ENCODE data around the gene ORC6.

The ORC6 gene

GRCh38 chr16:46701615-46702014, 12.2 kb downstream of the ORC6 start:
- DNase-seq (ENCODE audit: low spot score): no peak

DNA sequence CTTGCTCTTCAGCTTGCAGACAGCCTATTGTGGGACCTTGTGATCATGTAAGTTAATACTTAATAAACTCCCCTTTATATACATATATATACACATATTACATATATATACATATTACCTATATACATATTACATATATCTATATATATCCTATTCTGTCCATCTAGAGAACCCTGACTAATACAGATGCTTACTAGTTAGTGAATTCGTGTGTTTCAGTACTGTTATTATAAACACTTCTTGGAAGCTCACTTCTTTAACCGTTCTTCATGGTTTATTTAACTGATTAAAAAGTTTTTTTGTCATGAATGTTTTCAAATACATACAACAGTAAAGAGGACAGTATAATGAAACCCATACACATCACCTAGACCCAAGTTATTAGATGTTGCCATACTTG, 12.6 kb downstream of the ORC6 start:
- DNase-seq (ENCODE audit: low spot score): no peak

- DNase-seq (ENCODE audit: low spot score): no peak
These were observed 17.2 kb downstream of the ORC6 start for GRCh38 chr16:46706642-46707041.

GRCh38 chr16:46709469-46710005, 20.1 kb downstream of the ORC6 start:
- DNase-seq (ENCODE audit: low spot score): no peak

DNA sequence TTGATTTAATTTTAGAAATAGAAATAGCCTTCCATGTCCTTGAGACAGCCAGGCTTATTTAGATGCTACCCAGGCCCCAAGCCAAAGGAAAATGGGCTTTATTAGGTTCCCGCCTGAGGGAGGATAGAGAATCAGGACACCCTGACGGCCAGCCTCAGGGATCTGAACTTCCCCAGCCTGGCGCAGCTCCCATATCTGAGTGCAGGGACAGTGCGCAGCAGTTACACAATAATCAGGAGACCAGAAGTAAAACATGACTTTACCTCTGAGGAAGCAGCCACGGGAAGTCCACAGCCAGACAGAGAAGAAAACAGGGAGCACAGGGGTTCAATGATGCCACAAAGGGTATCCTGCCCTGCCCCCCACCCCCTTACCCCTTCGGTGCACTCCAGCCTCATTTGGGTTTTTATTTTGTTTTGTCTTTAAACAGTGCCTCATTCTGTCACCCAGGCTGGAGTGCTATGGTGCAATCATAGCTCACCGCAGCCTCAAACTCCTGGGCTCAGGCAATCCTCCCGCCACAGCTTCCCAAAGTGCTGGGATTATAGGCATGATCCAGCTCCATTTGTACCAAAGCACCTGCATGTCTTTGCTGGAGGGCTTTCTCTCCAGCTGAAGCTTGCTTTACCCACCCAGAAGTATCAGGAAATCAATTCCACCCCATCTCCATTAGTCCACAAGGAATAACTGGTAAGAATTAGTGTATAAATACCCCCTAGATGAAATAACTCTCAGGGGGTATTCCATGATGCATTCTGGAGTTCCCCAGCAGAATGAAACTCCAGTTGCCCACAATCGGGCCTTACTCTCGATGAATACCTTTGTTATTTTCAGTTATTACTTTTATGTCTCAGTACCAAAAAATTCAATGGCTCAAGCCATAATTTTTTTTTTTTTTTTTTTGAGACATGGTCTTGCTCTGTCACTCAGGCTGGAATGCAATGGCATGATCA, 21.9 kb downstream of the ORC6 start:
- DNase-seq (ENCODE audit: low spot score): no peak

GRCh38 chr16:46712911-46713310, 23.5 kb downstream of the ORC6 start:
- no peak for DNase-seq (ENCODE audit: low spot score)

- no peak for DNase-seq (ENCODE audit: low spot score)
These were observed 24.2 kb downstream of the ORC6 start for GRCh38 chr16:46713634-46714033.

- no peak for DNase-seq (ENCODE audit: low spot score)
These were observed 25.5 kb downstream of the ORC6 start for GRCh38 chr16:46714797-46715591.

- DNase-seq (ENCODE audit: low spot score): no peak
These were observed 26.4 kb downstream of the ORC6 start for GRCh38 chr16:46715769-46716305.

- DNase-seq (ENCODE audit: low spot score): no peak
These were observed 28.2 kb downstream of the ORC6 start for GRCh38 chr16:46717692-46718091.

DNA sequence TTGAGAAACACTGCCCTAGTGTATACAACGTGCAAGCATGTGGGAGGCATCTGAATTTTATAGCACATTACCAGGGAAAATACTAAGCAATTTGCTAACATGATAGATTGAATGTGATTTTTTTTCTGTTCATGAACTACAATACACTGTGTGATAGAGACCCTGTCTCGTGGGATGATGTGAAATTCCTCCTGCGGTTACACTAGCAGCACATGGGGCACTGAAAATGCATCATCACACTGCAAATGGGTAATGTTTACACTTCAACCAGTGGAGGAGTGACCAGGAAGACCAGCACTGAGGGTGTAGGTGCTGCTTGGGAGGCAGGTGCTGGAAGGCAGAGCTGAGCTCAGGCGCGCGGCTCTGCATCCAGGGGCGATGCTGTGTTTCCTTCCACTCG, 28.8 kb downstream of the ORC6 start:
- DNase-seq (ENCODE audit: low spot score): no peak

DNA sequence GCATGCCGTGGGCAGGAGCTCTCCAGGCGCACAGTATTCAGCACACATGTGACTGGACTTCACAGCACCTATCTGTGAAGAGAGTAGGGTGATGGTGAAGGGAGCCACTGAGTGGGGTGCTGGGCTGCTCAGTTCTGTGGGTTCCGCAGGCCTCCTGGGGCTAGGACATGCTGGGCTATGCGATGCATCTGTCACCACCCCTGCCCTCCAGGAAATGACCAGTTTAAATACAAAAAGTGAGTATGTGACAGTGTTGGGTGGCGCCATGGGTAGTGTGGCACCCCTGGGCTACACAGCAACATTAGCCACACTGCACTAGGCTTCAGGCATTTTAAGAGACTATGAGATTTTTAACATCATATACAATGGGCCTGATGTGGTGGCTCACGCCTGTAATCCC, 30.1 kb downstream of the ORC6 start:
- DNase-seq (ENCODE audit: low spot score): no peak

DNA sequence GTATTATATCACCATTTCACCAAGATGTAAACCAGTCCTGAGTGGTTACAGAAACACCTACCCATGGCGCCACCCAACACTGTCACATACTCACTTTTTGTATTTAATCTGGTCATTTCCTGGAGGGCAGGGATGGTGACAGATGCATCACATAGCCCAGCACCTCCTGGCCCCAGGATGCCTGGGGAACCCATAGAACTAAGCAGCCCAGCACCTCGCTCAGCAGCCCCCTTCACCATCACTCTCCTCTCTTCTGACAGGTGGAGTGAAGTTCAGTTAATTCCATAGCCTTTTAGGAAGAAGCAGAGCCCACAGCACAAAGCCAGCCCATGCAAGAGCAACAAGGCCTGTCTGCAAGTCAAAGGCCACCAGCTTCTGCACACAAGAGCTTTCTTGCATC, 31.2 kb downstream of the ORC6 start:
- no peak for DNase-seq (ENCODE audit: low spot score)

GRCh38 chr16:46721885-46722284, 32.4 kb downstream of the ORC6 start:
- no peak for DNase-seq (ENCODE audit: low spot score)

DNA sequence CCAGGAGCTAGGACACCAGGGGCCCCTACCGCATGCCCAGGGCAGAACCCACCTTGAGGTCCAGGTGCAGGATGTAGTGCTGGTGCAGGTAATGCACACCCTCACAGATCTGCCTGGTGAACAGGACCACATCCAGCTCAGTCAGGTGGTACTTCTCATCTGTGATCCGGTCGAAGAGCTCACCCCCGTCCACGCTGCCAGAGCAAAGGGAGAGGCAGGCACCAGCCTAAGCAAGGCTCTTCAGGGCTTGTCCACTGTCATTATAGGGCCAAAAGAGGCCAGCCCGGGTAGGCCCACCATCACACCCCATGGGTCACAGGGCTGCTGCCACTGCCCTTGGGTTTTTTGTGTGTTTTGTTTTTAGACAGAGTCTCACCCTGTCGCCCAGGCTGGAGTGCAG, 37.7 kb downstream of the ORC6 start:
- no peak for DNase-seq (ENCODE audit: low spot score)

DNA sequence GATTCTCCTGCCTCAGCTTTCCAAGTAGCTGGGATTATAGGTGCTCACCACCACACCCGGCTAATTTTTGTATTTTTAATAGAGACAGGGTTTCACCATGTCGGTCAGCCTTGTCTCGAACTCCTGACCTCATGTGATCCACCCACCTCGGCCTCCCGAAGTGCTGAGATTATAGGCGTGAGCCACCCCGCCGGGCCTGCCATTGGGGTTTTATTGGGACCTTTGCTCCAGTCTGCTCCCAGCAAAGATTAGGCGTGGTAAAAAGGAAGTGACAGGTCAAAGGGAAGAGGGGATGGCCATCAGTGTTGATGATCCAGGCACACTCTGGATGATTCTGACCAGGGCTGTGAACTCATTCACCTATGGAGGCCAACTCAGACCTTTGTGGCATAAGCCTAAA, 38.2 kb downstream of the ORC6 start:
- no peak for DNase-seq (ENCODE audit: low spot score)

DNA sequence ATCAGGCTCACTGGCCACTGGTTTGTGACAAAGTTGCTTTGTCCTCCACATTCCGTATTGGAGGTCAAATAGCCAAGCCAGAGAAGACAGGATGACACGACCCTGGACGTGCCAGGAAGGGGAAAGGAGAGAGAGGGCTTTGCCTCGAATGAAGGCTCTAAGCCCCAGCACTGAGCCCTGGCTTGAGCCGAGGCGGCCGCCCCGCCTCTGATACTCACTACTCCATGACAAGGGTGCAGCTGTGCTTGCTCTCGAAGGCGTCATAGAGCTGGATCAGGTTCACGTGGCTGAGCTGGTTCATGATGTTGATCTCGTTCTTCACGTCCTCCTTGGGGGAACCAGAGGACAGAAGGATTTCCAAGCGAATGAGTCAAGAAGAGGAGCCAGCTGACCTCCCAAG, 39.3 kb downstream of the ORC6 start:
- DNase-seq (ENCODE audit: low spot score): no peak

DNA sequence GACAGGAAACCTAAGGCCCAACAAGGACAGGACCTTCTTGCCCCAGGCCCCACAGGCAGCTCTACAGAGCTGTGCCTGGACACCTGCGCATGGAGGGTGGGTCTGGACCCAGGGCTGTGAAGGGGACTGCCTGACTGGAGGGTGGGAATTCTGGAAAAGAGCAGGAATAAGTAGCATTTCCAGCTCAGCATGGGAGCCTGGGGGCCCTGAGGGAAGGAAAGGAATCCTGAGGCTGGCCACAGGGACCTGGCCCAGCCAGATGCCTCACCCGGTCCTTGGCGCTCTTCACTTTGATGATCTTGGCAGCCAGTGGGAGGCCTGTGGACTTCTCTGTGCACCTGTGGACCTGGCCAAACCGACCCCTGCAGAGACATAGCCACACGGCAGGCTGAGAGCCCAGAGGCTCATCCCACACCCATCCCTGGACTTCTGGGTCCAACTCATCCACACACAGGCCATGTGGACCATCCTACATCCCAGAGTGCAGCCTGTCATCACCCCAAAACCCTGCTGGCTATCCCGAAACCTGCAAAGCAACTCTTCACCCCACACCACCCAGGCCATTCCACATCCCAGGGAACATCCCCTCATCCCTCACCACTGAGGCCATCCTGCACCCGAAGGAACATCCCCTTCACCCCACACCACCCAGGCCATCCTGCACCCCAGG, 40.0 kb downstream of the ORC6 start:
- no peak for DNase-seq (ENCODE audit: low spot score)

DNA sequence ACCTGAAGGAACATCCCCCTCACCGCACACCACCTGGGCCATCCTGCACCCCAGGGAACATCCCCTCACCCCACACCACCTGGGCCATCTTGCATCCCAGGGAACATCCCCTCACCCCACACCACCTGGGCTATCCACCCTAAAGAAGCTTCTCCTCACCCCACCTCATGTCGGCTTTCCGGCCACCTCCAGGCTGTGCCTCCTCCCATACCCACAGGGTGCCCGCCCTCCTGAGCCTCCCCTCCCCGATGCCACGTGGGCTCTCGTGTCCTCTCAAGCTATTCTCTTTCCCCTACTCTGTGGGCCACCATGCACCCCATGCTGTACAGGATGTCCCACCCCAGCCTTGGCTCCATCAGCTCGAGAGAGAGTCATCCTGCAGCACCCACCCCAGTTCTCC, 40.7 kb downstream of the ORC6 start:
- DNase-seq (ENCODE audit: low spot score): no peak

DNA sequence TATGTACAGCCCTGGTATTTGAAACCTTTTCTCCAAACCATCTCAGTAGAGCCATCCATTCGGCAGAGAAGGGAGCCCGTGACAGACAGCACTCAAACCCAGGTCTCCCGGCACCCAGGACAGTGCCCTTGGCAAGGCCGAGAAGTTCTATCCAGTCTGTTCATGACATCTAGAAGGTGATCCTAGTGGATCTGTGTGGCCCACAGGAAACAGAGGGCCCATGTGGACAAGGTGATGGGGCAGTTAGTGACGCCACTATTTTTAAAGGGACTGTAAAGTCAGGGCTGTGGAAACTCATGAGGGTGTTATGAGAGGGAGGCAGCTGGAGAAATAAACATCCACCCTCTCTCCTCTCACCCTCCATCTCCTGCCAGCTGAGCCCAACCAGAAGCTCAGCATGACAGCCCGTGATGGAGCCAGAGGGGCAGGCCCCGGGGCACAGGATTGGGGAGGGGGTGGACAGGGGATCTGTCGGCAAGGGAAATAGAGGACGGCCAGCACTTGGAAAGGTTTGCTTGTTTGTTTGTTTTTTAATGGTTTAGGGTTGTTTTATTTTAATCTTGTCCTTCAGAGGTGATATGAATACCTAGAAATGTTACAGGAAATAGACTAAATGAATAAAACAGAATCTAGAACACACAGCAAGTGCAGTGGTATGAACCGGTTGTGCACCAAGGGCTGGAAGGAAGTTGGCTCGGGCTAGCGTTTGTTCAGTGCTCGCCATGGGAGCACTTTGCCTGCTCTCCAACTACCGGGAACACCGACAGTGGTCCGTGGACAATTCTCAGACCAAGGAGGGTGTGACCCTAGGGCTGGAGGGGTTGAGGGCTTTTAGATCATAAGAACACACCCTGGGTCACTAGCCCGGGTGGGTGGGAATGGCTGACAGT, 41.6 kb downstream of the ORC6 start:
- no peak for DNase-seq (ENCODE audit: low spot score)

Measured in activated CD4-positive, alpha-beta T cell treated with anti-CD3 and anti-CD28 coated beads, Interleukin-2, Interleukin-4, amounts not matched to agents 100 ng/mL and 50 ng/mL, durations not matched to agents 16 hours and 8 hours (primary cell).